Measurements from ENCODE around the gene HTR2A. TPM values are rescaled to one million over a fixed set of nuclear protein-coding genes. Genes with fewer than 3 reads are reported as not detected.

HTR2A gene
- total RNA-seq, 1 experiment from 2014 or later: not detected

DNA sequence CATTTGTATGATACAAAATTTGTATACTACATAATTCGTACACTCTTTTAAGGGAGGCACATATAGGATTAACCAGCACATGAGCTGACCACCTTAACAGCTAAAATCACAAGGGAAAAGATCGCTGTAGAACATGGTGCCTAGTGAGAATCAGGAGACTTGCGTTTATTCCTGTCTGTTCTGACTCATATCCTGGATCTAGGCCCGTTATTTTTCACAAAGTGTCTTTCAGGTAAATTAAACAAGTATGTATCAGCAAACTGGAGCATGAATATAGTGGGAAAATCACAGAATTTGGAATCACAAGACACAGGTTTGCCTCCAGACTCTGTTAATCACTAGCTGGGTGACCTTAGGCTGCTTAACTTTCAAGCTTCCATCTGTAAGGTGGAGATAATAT, 52.4 kb downstream of the HTR2A start:
- no TSS peak for BruUV-seq (replicated peaks)
- ATAC-seq: no peak
- Histone ChIP-seq H3K9ac (ENCODE audit: low read length) (no peak overlapping the region), H3K4me2 (ENCODE audit: low read length) (no peak overlapping the region), H3K9me3 (ENCODE audit: control insufficient read depth in 1 of 2, insufficient read depth in 1 of 2, low read depth in 1 of 2, low read length in 2 of 2) (no peaks in the 10 kb centered on the region), H3K27me3 (ENCODE audit: insufficient read depth, low read length) (peaks cover 41% of the 10 kb centered on the region; the same call in 1 of the 2 replicates), H4K20me1 (ENCODE audit: insufficient read depth) (no peaks in the 10 kb centered on the region), H3K36me3 (ENCODE audit: control insufficient read depth in 1 of 2, insufficient read depth in 2 of 2, low read length in 2 of 2) (no peaks in the 10 kb centered on the region), H3K4me3 (replicated peaks in 1 of 2; ENCODE audit: low read depth in 1 of 2, low read length in 2 of 2) (no peak overlapping the region), H3K9me2 (ENCODE audit: insufficient read depth) (no peaks in the 10 kb centered on the region), H3K4me1 (ENCODE audit: control insufficient read depth in 1 of 2, insufficient read depth in 2 of 2, low read length in 2 of 2) (no peaks in the 10 kb centered on the region), H3K27ac (ENCODE audit: low read depth, low read length) (no peak overlapping the region), H3K79me2 (ENCODE audit: insufficient read depth, low read length) (no peaks in the 10 kb centered on the region), H2AFZ (ENCODE audit: low read depth, low read length, poor library complexity, severe bottlenecking) (no peak overlapping the region)
- POLR2A ChIA-PET: no interaction called here
- intact Hi-C loops (cut with micrococcal nuclease): no loop called here
- TF ChIP-seq CEBPB (IDR thresholded peaks at IDR 0.05; ENCODE audit: low read depth) (no peak), ZFX (IDR thresholded peaks at IDR 0.05) (no peak), SRF (IDR thresholded peaks at IDR 0.05; ENCODE audit: low read depth) (no peak), POLR2A (IDR thresholded peaks at IDR 0.05; ENCODE audit: borderline replicate concordance, extremely low read depth, insufficient read depth, insufficient read length) (no peak), CBX3 (IDR thresholded peaks at IDR 0.05; ENCODE audit: low read depth) (no peak)
- TF ChIP-seq, protein P1, sequence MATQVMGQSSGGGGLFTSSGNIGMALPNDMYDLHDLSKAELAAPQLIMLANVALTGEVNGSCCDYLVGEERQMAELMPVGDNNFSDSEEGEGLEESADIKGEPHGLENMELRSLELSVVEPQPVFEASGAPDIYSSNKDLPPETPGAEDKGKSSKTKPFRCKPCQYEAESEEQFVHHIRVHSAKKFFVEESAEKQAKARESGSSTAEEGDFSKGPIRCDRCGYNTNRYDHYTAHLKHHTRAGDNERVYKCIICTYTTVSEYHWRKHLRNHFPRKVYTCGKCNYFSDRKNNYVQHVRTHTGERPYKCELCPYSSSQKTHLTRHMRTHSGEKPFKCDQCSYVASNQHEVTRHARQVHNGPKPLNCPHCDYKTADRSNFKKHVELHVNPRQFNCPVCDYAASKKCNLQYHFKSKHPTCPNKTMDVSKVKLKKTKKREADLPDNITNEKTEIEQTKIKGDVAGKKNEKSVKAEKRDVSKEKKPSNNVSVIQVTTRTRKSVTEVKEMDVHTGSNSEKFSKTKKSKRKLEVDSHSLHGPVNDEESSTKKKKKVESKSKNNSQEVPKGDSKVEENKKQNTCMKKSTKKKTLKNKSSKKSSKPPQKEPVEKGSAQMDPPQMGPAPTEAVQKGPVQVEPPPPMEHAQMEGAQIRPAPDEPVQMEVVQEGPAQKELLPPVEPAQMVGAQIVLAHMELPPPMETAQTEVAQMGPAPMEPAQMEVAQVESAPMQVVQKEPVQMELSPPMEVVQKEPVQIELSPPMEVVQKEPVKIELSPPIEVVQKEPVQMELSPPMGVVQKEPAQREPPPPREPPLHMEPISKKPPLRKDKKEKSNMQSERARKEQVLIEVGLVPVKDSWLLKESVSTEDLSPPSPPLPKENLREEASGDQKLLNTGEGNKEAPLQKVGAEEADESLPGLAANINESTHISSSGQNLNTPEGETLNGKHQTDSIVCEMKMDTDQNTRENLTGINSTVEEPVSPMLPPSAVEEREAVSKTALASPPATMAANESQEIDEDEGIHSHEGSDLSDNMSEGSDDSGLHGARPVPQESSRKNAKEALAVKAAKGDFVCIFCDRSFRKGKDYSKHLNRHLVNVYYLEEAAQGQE (IDR thresholded peaks at IDR 0.05; ENCODE audit: low read depth): no peak
- TF ChIP-seq, protein P2, sequence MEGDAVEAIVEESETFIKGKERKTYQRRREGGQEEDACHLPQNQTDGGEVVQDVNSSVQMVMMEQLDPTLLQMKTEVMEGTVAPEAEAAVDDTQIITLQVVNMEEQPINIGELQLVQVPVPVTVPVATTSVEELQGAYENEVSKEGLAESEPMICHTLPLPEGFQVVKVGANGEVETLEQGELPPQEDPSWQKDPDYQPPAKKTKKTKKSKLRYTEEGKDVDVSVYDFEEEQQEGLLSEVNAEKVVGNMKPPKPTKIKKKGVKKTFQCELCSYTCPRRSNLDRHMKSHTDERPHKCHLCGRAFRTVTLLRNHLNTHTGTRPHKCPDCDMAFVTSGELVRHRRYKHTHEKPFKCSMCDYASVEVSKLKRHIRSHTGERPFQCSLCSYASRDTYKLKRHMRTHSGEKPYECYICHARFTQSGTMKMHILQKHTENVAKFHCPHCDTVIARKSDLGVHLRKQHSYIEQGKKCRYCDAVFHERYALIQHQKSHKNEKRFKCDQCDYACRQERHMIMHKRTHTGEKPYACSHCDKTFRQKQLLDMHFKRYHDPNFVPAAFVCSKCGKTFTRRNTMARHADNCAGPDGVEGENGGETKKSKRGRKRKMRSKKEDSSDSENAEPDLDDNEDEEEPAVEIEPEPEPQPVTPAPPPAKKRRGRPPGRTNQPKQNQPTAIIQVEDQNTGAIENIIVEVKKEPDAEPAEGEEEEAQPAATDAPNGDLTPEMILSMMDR (IDR thresholded peaks at IDR 0.05 in 2 of 3, conservative IDR thresholded peaks at IDR 0.05 in 1 of 3; ENCODE audit: borderline replicate concordance in 1 of 3, insufficient read depth in 1 of 3, low read depth in 2 of 3, low read length in 2 of 3): no peak
- no peak for DNase-seq (ENCODE audit: low read depth, low spot score)
- RAD21 ChIA-PET (ENCODE audit: low non-redundant PET in 1 of 2, low total read pairs in 2 of 2, uncharacterized antibody in 2 of 2, unreplicated experiment in 2 of 2): no interaction called here
- CTCF ChIA-PET: no interaction called here
